ENCODE results near the gene UNC93B1. TPM values are rescaled to one million over a fixed set of nuclear protein-coding genes. Genes with fewer than 3 reads are reported as not detected.

UNC93B1 gene
- total RNA-seq, 1 experiment from 2014 or later, result 26.5 TPM

DNA sequence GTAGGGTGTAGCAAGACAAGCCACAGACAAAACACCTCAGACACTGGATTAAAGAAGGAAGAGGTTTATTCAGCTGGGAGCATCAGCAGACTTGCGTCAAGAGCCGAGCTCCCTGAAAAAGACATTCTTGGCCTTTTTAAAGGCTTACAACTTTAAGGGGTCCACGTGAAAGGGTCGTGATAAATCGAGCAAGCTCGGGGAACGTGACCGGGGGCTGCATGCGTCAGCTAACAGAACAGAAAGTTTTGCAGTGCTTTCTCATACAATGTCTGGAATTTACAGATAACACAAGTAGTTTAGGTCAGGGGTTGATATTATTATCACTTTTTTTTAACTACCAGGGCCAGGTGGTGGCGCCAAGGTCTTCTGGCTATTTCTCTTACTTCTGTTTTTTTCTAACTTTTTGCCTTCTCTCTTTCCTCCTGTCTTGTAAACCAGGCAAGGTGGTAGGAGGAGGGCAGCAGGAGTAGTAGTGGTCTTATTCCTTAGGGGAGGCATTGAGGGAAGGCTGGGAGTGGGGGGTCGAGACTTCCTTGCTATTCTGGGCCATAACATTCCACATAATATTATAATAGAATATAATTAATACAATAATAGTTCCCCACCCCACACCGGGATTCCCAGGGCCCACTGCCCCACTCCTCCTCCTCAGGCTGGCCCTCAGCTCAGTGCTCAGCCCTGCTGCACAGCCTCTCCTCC is 5.6 kb upstream of the UNC93B1 start:
- Mint-ChIP-seq H3K27me3 (ENCODE audit: insufficient read depth, unreplicated experiment) (no peaks in the 10 kb centered on the region), H3K27ac (ENCODE audit: unreplicated experiment) (peak overlapping the region; percentile 87), H3K36me3 (ENCODE audit: insufficient read depth, unreplicated experiment) (peaks cover 7% of the 10 kb centered on the region), H3K4me3 (ENCODE audit: unreplicated experiment) (peak overlapping the region; percentile 79), H3K4me1 (ENCODE audit: low read depth, unreplicated experiment) (peaks cover 30% of the 10 kb centered on the region), H3K9me3 (ENCODE audit: unreplicated experiment) (no peaks in the 10 kb centered on the region)
- intact Hi-C loops (cut with micrococcal nuclease; ENCODE audit: unreplicated experiment), result loop anchor here (1.0 kb wide), 3 partner anchors 12 to 197 kb away; partner anchors contain the start of gene NDUFS8
- ChIA-PET POLR2A (interaction anchor here (1.0 kb wide), 1 partner anchor 13 kb away, joined by 4 read pairs; no protein-coding TSS in a partner anchor), CTCF (interaction anchor here (0.6 to 2.0 kb wide), 10 partner anchors 11 to 288 kb away, joined by 3 to 9 read pairs (median 4); partner anchors contain the start of genes C11orf24 and NDUFS8)
- Histone ChIP-seq H3K4me1 (peaks cover 54% of the 10 kb centered on the region), H3K36me3 (ENCODE audit: control insufficient read depth, insufficient read depth, low read length) (no peaks in the 10 kb centered on the region), H3K9me3 (no peaks in the 10 kb centered on the region), H3K4me3 (ENCODE audit: low read depth, low read length) (peak overlapping the region; percentile 22; the same call in 1 of the 2 replicates), H3K27me3 (replicated peaks; ENCODE audit: control insufficient read depth, insufficient read depth, low read length) (no peaks in the 10 kb centered on the region)
- TF ChIP-seq, protein P1, sequence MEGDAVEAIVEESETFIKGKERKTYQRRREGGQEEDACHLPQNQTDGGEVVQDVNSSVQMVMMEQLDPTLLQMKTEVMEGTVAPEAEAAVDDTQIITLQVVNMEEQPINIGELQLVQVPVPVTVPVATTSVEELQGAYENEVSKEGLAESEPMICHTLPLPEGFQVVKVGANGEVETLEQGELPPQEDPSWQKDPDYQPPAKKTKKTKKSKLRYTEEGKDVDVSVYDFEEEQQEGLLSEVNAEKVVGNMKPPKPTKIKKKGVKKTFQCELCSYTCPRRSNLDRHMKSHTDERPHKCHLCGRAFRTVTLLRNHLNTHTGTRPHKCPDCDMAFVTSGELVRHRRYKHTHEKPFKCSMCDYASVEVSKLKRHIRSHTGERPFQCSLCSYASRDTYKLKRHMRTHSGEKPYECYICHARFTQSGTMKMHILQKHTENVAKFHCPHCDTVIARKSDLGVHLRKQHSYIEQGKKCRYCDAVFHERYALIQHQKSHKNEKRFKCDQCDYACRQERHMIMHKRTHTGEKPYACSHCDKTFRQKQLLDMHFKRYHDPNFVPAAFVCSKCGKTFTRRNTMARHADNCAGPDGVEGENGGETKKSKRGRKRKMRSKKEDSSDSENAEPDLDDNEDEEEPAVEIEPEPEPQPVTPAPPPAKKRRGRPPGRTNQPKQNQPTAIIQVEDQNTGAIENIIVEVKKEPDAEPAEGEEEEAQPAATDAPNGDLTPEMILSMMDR (IDR thresholded peaks at IDR 0.05; ENCODE audit: insufficient read depth in 1 of 2, low read depth in 1 of 2, low read length in 1 of 2, severe bottlenecking in 1 of 2, unreplicated experiment in 1 of 2), result peak; percentile 32 to 59
- peak in 1 of 2 experiments; percentile 72 for DNase-seq
- BruUV-seq (replicated peaks), result no TSS peak

DNA sequence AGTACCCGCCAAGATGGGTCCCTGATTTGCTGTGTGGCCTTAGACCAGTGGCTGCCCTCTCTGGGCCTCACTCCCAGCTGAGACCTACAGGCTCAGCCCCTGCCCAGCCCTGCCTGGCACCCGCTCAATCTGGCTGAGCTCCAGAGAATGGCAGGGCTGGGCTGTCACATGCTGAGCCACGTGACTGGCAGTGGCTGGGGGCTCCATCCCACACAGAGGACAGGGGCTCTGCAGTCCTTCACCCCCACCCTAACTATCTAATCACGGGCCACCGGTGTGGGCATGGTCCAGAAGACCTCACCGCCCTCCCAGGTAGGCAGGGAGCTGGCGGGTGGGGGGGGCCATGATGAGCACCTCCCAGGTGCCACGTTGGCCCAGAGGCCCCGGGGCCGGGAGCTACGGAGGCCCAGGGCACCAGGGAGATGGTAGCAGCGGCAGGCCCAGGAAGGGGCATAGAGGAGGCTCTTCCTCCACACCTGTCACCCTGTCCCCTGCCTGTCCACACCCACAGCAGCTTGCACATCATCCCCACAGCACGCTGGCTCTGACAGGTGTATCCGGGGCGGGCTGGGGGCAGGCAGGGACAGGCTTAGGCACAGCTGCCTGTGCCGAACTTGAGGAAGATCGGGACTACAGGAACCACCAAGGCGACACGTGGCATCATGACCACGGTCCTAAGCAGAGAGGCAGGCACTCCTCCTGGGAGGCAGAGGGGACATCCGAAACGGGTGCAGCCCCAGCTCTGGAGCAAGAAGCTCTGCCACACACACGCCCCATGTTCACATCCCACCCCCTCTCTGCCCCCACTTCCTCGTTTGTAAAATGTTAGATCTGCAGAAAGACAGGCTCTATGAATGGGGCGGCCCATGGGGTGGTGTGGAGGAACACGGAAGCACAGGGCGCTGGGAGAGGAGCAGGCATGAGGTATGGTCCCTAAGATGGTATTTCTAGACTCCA is 4.8 kb upstream of the UNC93B1 start:
- Histone ChIP-seq H3K4me3 (ENCODE audit: low read depth, low read length) (no peak overlapping the region), H3K27me3 (replicated peaks; ENCODE audit: control insufficient read depth, insufficient read depth, low read length) (no peaks in the 10 kb centered on the region), H3K36me3 (ENCODE audit: control insufficient read depth, insufficient read depth, low read length) (no peaks in the 10 kb centered on the region), H3K9me3 (no peaks in the 10 kb centered on the region), H3K4me1 (peaks cover 54% of the 10 kb centered on the region)
- Mint-ChIP-seq H3K27ac (ENCODE audit: unreplicated experiment) (peak overlapping the region; percentile 87), H3K4me3 (ENCODE audit: unreplicated experiment) (peak overlapping the region; percentile 79), H3K27me3 (ENCODE audit: insufficient read depth, unreplicated experiment) (no peaks in the 10 kb centered on the region), H3K9me3 (ENCODE audit: unreplicated experiment) (no peaks in the 10 kb centered on the region), H3K4me1 (ENCODE audit: low read depth, unreplicated experiment) (peaks cover 30% of the 10 kb centered on the region), H3K36me3 (ENCODE audit: insufficient read depth, unreplicated experiment) (peaks cover 7% of the 10 kb centered on the region)
- BruUV-seq (replicated peaks), result no TSS peak
- TF ChIP-seq, protein P1 (IDR thresholded peaks at IDR 0.05; ENCODE audit: insufficient read depth in 1 of 2, low read depth in 1 of 2, low read length in 1 of 2, severe bottlenecking in 1 of 2, unreplicated experiment in 1 of 2), result no peak
- no peak for DNase-seq
- intact Hi-C loops (cut with micrococcal nuclease; ENCODE audit: unreplicated experiment), result loop anchor here (1.0 kb wide), 1 partner anchor 198 kb away; no protein-coding TSS in a partner anchor
- ChIA-PET CTCF (interaction anchor here (0.6 to 2.0 kb wide), 5 partner anchors 13 to 201 kb away, joined by 3 to 9 read pairs (median 5); partner anchors contain the start of gene NDUFS8), POLR2A (no interaction called here)

All from Caco-2 (cell line).